H1 (cell line): ENCODE measurements around the gene CABLES2.

Experiments
- CTCF ChIP-seq, 3 experiments: IDR thresholded peaks; 1 replicate in 2 of 3; 2 replicates in 1 of 3; pipeline versions ENCODE4 v1.5.1 to v1.6.1; 2011; ENCODE audit warnings: low read length in 3 of 3, mild to moderate bottlenecking in 3 of 3, inconsistent platforms in 2 of 3, low read depth in 1 of 3, moderate library complexity in 1 of 3; ENCODE audit not compliant: insufficient read depth in 1 of 3; ENCODE audit errors: control extremely low read depth in 1 of 3
- EZH2 ChIP-seq: fragments of 200-600 bp; sonication (generic); IDR thresholded peaks from 2 replicates; pipeline ENCODE4 v1.7.1; 2012; ENCODE audit warnings: low read depth, mild to moderate bottlenecking, moderate library complexity, low read length, inconsistent platforms; ENCODE audit not compliant: severe bottlenecking
- GABPA ChIP-seq: IDR thresholded peaks from 2 replicates; pipeline ENCODE4 v1.6.1; 2011; ENCODE audit warnings: mild to moderate bottlenecking, low read length, moderate library complexity, borderline replicate concordance; ENCODE audit not compliant: insufficient read depth
- POLR2A ChIP-seq, 2 experiments: IDR thresholded peaks; 1 replicate in 1 of 2; 2 replicates in 1 of 2; pipeline ENCODE4 v1.6.1; 2011; ENCODE audit warnings: low read depth in 2 of 2, low read length in 2 of 2, mild to moderate bottlenecking in 2 of 2; ENCODE audit errors: control extremely low read depth in 1 of 2

GRCh38 chr20:62452475-62453095, 45.5 kb upstream of the CABLES2 start:
- TF ChIP-seq EZH2 = no peak
- no peak for TF ChIP-seq CTCF (IDR thresholded peaks at IDR 0.05; ENCODE audit: control extremely low read depth in 1 of 3, insufficient read depth in 1 of 3, low read depth in 1 of 3, low read length in 3 of 3)
- TF ChIP-seq POLR2A (IDR thresholded peaks at IDR 0.05; ENCODE audit: control extremely low read depth in 1 of 2, low read depth in 2 of 2, low read length in 2 of 2) = no peak
- TF ChIP-seq GABPA = no peak
